H9 (cell line): ENCODE measurements around the gene AMBRA1. TPM values are rescaled to one million over a fixed set of nuclear protein-coding genes. Genes with fewer than 3 reads are reported as not detected.

Experiments
- DNase-seq: peaks from one replicate; pipeline ENCODE4 v3.0.0-alpha.2; 2017
- H2AFZ ChIP-seq: one replicate; pipeline ENCODE4 v1.6.1; 2013; ENCODE audit warnings: mild to moderate bottlenecking, low read length, control low read depth, moderate library complexity
- H2AK5ac ChIP-seq: 2 replicates; pipeline ENCODE4 v1.6.1; 2013; ENCODE audit warnings: low read length, control low read depth, mixed read lengths; ENCODE audit not compliant: insufficient read length
- H2BK120ac ChIP-seq: one replicate; pipeline ENCODE4 v1.6.1; 2013; ENCODE audit warnings: low read depth, mild to moderate bottlenecking, low read length, control low read depth, inconsistent platforms; ENCODE audit not compliant: poor library complexity, severe bottlenecking
- H2BK12ac ChIP-seq: 2 replicates; pipeline ENCODE4 v1.6.1; 2013; ENCODE audit warnings: low read length, control low read depth, mixed read lengths, low read depth; ENCODE audit not compliant: insufficient read length
- H2BK15ac ChIP-seq: 2 replicates; pipeline ENCODE4 v1.6.1; 2013; ENCODE audit warnings: low read depth, low read length, control low read depth
- H2BK20ac ChIP-seq: one replicate; pipeline ENCODE4 v1.6.1; 2013; ENCODE audit warnings: low read depth, mild to moderate bottlenecking, low read length, control low read depth, inconsistent platforms; ENCODE audit not compliant: poor library complexity, severe bottlenecking
- H2BK5ac ChIP-seq: 2 replicates; pipeline ENCODE4 v1.6.1; 2013; ENCODE audit warnings: low read length, control low read depth, mixed read lengths; ENCODE audit not compliant: insufficient read length
- H3K14ac ChIP-seq: 2 replicates; pipeline ENCODE4 v1.6.1; 2013; ENCODE audit warnings: low read length, control low read depth; ENCODE audit not compliant: insufficient read depth
- H3K18ac ChIP-seq: 2 replicates; pipeline ENCODE4 v1.6.1; 2013; ENCODE audit warnings: low read depth, mild to moderate bottlenecking, mixed read lengths, low read length, control low read depth; ENCODE audit not compliant: insufficient read length
- H3K23ac ChIP-seq: 2 replicates; pipeline ENCODE4 v1.6.1; 2013; ENCODE audit warnings: low read length, control low read depth, mixed read lengths, low read depth; ENCODE audit not compliant: insufficient read length
- H3K23me2 ChIP-seq: 2 replicates; pipeline ENCODE4 v1.6.1; 2013; ENCODE audit warnings: low read depth, mild to moderate bottlenecking, mixed read lengths, low read length, control low read depth; ENCODE audit not compliant: insufficient read length, poor library complexity, severe bottlenecking
- H3K27ac ChIP-seq: 2 replicates; pipeline ENCODE4 v1.5.1; 2013; ENCODE audit warnings: low read length, control low read depth, mixed read lengths, low read depth; ENCODE audit not compliant: insufficient read length
- H3K27me3 ChIP-seq: 2 replicates; pipeline ENCODE4 v1.6.1; 2013; ENCODE audit warnings: low read length, control low read depth, inconsistent platforms; ENCODE audit not compliant: insufficient read depth
- H3K4ac ChIP-seq: 2 replicates; pipeline ENCODE4 v1.6.1; 2013; ENCODE audit warnings: low read depth, mild to moderate bottlenecking, control low read depth, inconsistent platforms, low read length, moderate library complexity
- H3K4me1 ChIP-seq: 2 replicates; pipeline ENCODE4 v1.6.1; 2013; ENCODE audit warnings: low read length, control low read depth, inconsistent platforms; ENCODE audit not compliant: insufficient read depth
- H3K4me2 ChIP-seq: 2 replicates; pipeline ENCODE4 v1.6.1; 2013; ENCODE audit warnings: low read length, control low read depth, mixed read lengths; ENCODE audit not compliant: insufficient read length, insufficient read depth
- H3K56ac ChIP-seq: 2 replicates; pipeline ENCODE4 v1.6.1; 2013; ENCODE audit warnings: low read depth, mild to moderate bottlenecking, mixed read lengths, low read length, control low read depth; ENCODE audit not compliant: insufficient read length
- H3K79me1 ChIP-seq: 2 replicates; pipeline ENCODE4 v1.6.1; 2013; ENCODE audit warnings: low read depth, mild to moderate bottlenecking, moderate library complexity, low read length, control low read depth, inconsistent platforms; ENCODE audit not compliant: insufficient read depth, poor library complexity, severe bottlenecking
- H3K79me2 ChIP-seq: 2 replicates; pipeline ENCODE4 v1.6.1; 2013; ENCODE audit warnings: low read length, control low read depth, inconsistent platforms; ENCODE audit not compliant: insufficient read depth
- H3K9ac ChIP-seq: 2 replicates; pipeline ENCODE4 v1.6.1; 2013; ENCODE audit warnings: low read length, control low read depth, mixed read lengths; ENCODE audit not compliant: insufficient read length; ENCODE audit errors: extremely low read depth
- H3K9me3 ChIP-seq: one replicate; pipeline ENCODE4 v1.6.1; 2013; ENCODE audit warnings: low read depth, low read length, inconsistent platforms; ENCODE audit not compliant: control insufficient read depth
- H3T11ph ChIP-seq: one replicate; pipeline ENCODE4 v1.6.1; 2013; ENCODE audit warnings: mild to moderate bottlenecking, low read length, control low read depth, inconsistent platforms
- H4K20me1 ChIP-seq: one replicate; pipeline ENCODE4 v1.6.1; 2013; ENCODE audit not compliant: control insufficient read depth, insufficient read length, insufficient read depth
- H4K5ac ChIP-seq: 2 replicates; pipeline ENCODE4 v1.6.1; 2013; ENCODE audit warnings: low read depth, mild to moderate bottlenecking, mixed read lengths, low read length, control low read depth; ENCODE audit not compliant: insufficient read length
- H4K8ac ChIP-seq: replicated peaks from 2 replicates; pipeline ENCODE4 v1.6.1; 2013; ENCODE audit warnings: low read length, control low read depth, mixed read lengths, low read depth; ENCODE audit not compliant: insufficient read length
- H4K91ac ChIP-seq: 2 replicates; pipeline ENCODE4 v1.6.1; 2013; ENCODE audit warnings: low read depth, mild to moderate bottlenecking, moderate library complexity, mixed read lengths, low read length, control low read depth; ENCODE audit not compliant: insufficient read length
- H3K27ac Mint-ChIP-seq, 3 experiments: 2 replicates in 2 of 3; 3 replicates in 1 of 3; pipeline ENCODE4 v1.8.0; 2020 to 2021; ENCODE audit warnings: mixed read lengths in 3 of 3, mild to moderate bottlenecking in 1 of 3, moderate library complexity in 1 of 3
- H3K27me3 Mint-ChIP-seq: 2 replicates; pipeline ENCODE4 v1.8.0; 2021; ENCODE audit warnings: low read depth, mild to moderate bottlenecking, moderate library complexity, mixed read lengths
- H3K36me3 Mint-ChIP-seq, 3 experiments: 2 replicates in 2 of 3; 3 replicates in 1 of 3; pipeline ENCODE4 v1.8.0; 2020 to 2021; ENCODE audit warnings: low read depth in 3 of 3, mixed read lengths in 3 of 3; ENCODE audit not compliant: insufficient read depth in 1 of 3
- H3K4me1 Mint-ChIP-seq, 2 experiments: 2 replicates each; pipeline ENCODE4 v1.8.0; 2020; ENCODE audit warnings: mixed read lengths in 2 of 2
- H3K4me3 Mint-ChIP-seq, 2 experiments: 2 replicates in 1 of 2; 3 replicates in 1 of 2; pipeline ENCODE4 v1.8.0; 2020 to 2021; ENCODE audit warnings: mild to moderate bottlenecking in 2 of 2, mixed read lengths in 2 of 2, moderate library complexity in 1 of 2
- H3K9me3 Mint-ChIP-seq, 2 experiments: 2 replicates in 1 of 2; 3 replicates in 1 of 2; pipeline ENCODE4 v1.8.0; 2020; ENCODE audit warnings: mild to moderate bottlenecking in 2 of 2, mixed read lengths in 2 of 2, moderate library complexity in 1 of 2
- WGBS: extraction: QIAGEN DNeasy Blood & Tissue Kit; methylation state at CpG from one replicate; pipeline ENCODE4 v1.1.7; 2013; ENCODE audit warnings: missing lambda C conversion rate, low lambda C conversion rate, mixed read lengths; ENCODE audit not compliant: insufficient read length; ENCODE audit errors: extremely low coverage; 5-methylcytosine and 5-hydroxymethylcytosine counted together
- total RNA-seq: library from RNA; stranded (reverse); gene quantifications from 2 replicates; pipeline ENCODE4 v1.2.1, GENCODE V29; 2021
- TF ChIP-seq, protein P1 (sequence below): fragments of 200-600 bp; sonication (generic); conservative IDR thresholded peaks from 3 replicates; pipeline ENCODE4 v1.8.0; 2021; ENCODE audit warnings: antibody characterized with exemption, mild to moderate bottlenecking

The AMBRA1 gene
- total RNA-seq, 1 experiment from 2014 or later, result 37.5 TPM

DNA sequence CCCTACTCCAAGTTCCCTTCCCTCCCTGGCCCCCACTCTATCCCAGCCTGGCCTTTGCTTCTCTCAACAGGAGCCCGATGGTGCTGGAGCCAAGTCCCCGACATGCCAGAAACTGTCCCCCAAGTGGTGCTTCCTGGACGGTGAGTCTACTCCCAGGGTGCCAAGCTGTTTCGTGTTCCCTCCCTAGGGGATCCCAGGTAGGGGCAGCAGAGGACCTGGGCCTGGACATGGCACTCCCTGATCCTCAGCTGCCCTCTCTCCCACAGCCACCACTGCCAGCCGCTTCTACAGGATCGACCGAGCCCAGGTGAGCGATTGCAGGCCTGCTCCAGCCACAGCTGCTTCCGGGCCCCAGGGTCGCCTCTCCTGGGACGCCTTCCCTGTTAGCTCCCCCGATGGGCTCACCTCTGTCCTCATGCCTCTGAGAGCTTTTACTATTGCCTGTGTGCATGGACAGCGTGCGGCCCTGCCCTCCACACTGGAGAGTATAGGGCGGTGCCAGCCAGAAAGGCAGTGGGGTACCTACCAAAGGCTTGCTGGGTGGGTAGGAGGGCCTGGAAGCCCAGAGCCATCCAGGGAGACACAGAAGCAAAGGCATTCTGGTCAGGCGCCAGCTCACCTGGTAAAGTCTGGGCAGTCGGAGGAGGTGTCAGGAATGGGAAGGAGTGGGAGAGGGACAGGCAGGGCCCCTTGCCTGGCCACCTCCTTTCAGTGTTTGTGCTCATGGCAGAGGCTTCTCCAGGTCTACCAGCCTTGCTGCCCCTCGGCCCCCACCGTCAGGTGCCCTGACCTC is 217.4 kb downstream of the AMBRA1 start:
- Histone ChIP-seq H4K8ac (no peak overlapping the region), H2BK120ac (no peak overlapping the region), H3K14ac (no peak overlapping the region), H3K9ac (no peak overlapping the region), H3K18ac (no peak overlapping the region), H3K9me3 (no peaks in the 10 kb centered on the region), H3K23ac (no peak overlapping the region), H3K27ac (no peak overlapping the region), H3K4ac (no peak overlapping the region), H4K5ac (no peak overlapping the region), H4K91ac (no peak overlapping the region), H4K20me1 (no peaks in the 10 kb centered on the region), H2BK5ac (no peak overlapping the region), H3K4me2 (no peak overlapping the region), H2BK12ac (no peak overlapping the region), H3K79me2 (no peaks in the 10 kb centered on the region), H3K23me2 (no peaks in the 10 kb centered on the region), H2BK20ac (no peak overlapping the region), H2AK5ac (no peak overlapping the region), H3K79me1 (no peaks in the 10 kb centered on the region), H2AFZ (no peak overlapping the region), H3K4me1 (no peaks in the 10 kb centered on the region), H3K27me3 (no peaks in the 10 kb centered on the region), H2BK15ac (no peak overlapping the region), H3T11ph (no peak overlapping the region), H3K56ac (no peak overlapping the region)
- no peaks in the 10 kb centered on the region; a peak in 1 of 5 replicates for H3K9me3 Mint-ChIP-seq
- WGBS, result no CpG with 5 or more reads among the region's 19 CpGs
- TF ChIP-seq, protein P1, sequence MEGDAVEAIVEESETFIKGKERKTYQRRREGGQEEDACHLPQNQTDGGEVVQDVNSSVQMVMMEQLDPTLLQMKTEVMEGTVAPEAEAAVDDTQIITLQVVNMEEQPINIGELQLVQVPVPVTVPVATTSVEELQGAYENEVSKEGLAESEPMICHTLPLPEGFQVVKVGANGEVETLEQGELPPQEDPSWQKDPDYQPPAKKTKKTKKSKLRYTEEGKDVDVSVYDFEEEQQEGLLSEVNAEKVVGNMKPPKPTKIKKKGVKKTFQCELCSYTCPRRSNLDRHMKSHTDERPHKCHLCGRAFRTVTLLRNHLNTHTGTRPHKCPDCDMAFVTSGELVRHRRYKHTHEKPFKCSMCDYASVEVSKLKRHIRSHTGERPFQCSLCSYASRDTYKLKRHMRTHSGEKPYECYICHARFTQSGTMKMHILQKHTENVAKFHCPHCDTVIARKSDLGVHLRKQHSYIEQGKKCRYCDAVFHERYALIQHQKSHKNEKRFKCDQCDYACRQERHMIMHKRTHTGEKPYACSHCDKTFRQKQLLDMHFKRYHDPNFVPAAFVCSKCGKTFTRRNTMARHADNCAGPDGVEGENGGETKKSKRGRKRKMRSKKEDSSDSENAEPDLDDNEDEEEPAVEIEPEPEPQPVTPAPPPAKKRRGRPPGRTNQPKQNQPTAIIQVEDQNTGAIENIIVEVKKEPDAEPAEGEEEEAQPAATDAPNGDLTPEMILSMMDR, result no peak
- H3K4me1 Mint-ChIP-seq, result peaks cover 6 to 8% of the 10 kb centered on the region in 2 experiments
- peaks cover 13 to 48% (median 45%) of the 10 kb centered on the region in 3 experiments; a peak in 6 of 7 replicates for H3K36me3 Mint-ChIP-seq
- H3K4me3 Mint-ChIP-seq, result no peak overlapping the region
- no peak overlapping the region; a peak in 1 of 7 replicates for H3K27ac Mint-ChIP-seq
- no peaks in the 10 kb centered on the region for H3K27me3 Mint-ChIP-seq
- no peak for DNase-seq
